Caco-2 (cell line): ENCODE measurements around the gene MED13L. TPM values are rescaled to one million over a fixed set of nuclear protein-coding genes. Genes with fewer than 3 reads are reported as not detected.

ENCODE experiments used
- BruUV-seq: library from RNA; stranded (reverse); fragments of 400-500 nt; replicated peaks from 2 replicates; lab custom pipeline; 2021; lab: Mats Ljungman, UMichigan
- CTCF ChIA-PET: fragments of 300-600 bp; sonication (Branson Sonifier 250); formaldehyde crosslinking; loops from one replicate; lab custom pipeline; 2022; ENCODE audit warnings: antibody characterized with exemption; lab: Charles Lee
- POLR2A ChIA-PET: fragments of 300-600 bp; sonication (Branson Sonifier 250); formaldehyde crosslinking; loops from one replicate; lab custom pipeline; 2022; ENCODE audit warnings: antibody characterized with exemption; lab: Charles Lee
- DNase-seq, 2 experiments: peaks; one replicate each; pipeline versions ENCODE4 v3.0.0 to v3.0.0-alpha.2; 2020 to 2022
- H3K27me3 ChIP-seq: replicated peaks from 2 replicates; pipeline ENCODE4 v1.6.0; 2011; ENCODE audit warnings: low read length; ENCODE audit not compliant: control insufficient read depth, insufficient read depth
- H3K36me3 ChIP-seq: 2 replicates; pipeline ENCODE4 v1.5.1; 2011; ENCODE audit warnings: low read length; ENCODE audit not compliant: control insufficient read depth, insufficient read depth
- H3K4me1 ChIP-seq: fragments of 250-450 bp; sonication (Bioruptor Pico); 2 replicates; pipeline ENCODE4 v1.5.1; 2020; ENCODE audit warnings: mild to moderate bottlenecking
- H3K4me3 ChIP-seq: 2 replicates; pipeline ENCODE4 v1.5.1; 2011; ENCODE audit warnings: low read depth, mild to moderate bottlenecking, control low read depth, low read length
- H3K9me3 ChIP-seq: fragments of 250-450 bp; sonication (Bioruptor Pico); 2 replicates; pipeline ENCODE4 v1.5.1; 2020; ENCODE audit warnings: mild to moderate bottlenecking, moderate library complexity
- H3K27ac Mint-ChIP-seq: one replicate; pipeline ENCODE4 v1.8.0; 2022; ENCODE audit warnings: mixed read lengths; ENCODE audit not compliant: unreplicated experiment
- H3K27me3 Mint-ChIP-seq: one replicate; pipeline ENCODE4 v1.8.0; 2022; ENCODE audit warnings: mixed read lengths; ENCODE audit not compliant: insufficient read depth, unreplicated experiment
- H3K36me3 Mint-ChIP-seq: one replicate; pipeline ENCODE4 v1.8.0; 2022; ENCODE audit warnings: mild to moderate bottlenecking, mixed read lengths; ENCODE audit not compliant: insufficient read depth, unreplicated experiment
- H3K4me1 Mint-ChIP-seq: one replicate; pipeline ENCODE4 v1.8.0; 2022; ENCODE audit warnings: low read depth, mixed read lengths; ENCODE audit not compliant: unreplicated experiment
- H3K4me3 Mint-ChIP-seq: one replicate; pipeline ENCODE4 v1.8.0; 2022; ENCODE audit warnings: mild to moderate bottlenecking, moderate library complexity, mixed read lengths; ENCODE audit not compliant: unreplicated experiment
- H3K9me3 Mint-ChIP-seq: one replicate; pipeline ENCODE4 v1.8.0; 2022; ENCODE audit warnings: mixed read lengths; ENCODE audit not compliant: unreplicated experiment
- intact Hi-C: fragments of 100-400 bp; cut with micrococcal nuclease; formaldehyde crosslinking; loops from one replicate; pipeline ENCODE4 v1.10.0; 2022; ENCODE audit not compliant: unreplicated experiment
- total RNA-seq: library from RNA; stranded (reverse); gene quantifications from 2 replicates; pipeline ENCODE4 v1.2.3, GENCODE V29; 2022
- TF ChIP-seq, protein P1 (sequence below), 2 experiments: fragments of 200-600 bp in 1 of 2; IDR thresholded peaks; 1 replicate in 1 of 2; 2 replicates in 1 of 2; pipeline versions ENCODE4 v1.5.1 to v1.8.0; 2011 to 2022; ENCODE audit warnings: antibody characterized with exemption in 1 of 2, control low read depth in 1 of 2, inconsistent platforms in 1 of 2, low read depth in 1 of 2, low read length in 1 of 2, mild to moderate bottlenecking in 1 of 2, moderate library complexity in 1 of 2; ENCODE audit not compliant: insufficient read depth in 1 of 2, severe bottlenecking in 1 of 2, unreplicated experiment in 1 of 2

Gene MED13L
- total RNA-seq, 1 experiment from 2014 or later = 160 TPM

DNA sequence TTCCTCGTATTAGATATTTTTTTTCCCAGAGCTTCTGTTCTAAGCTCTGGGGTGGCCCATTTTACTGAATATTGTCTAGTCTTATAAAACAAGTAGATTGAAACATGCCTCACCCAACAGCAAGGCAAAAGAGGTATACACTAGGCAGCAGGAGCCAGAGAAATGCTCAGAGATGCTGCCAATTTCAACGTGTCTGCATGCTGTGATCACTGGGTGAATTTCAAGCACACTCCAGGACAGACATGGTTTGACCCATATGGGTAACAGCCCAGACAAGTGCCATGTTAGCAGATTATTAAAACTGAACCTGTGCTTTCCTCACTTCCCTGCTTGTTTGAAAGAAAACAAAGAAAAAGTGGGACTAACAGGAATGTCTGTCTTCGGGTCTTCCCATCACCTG, 321.3 kb downstream of the MED13L start:
- POLR2A ChIA-PET = no interaction called here
- Histone ChIP-seq H3K9me3 (no peaks in the 10 kb centered on the region), H3K27me3 (no peaks in the 10 kb centered on the region), H3K4me3 (no peak overlapping the region), H3K36me3 (peaks cover 4% of the 10 kb centered on the region), H3K4me1 (peaks cover 14% of the 10 kb centered on the region)
- DNase-seq = no peak
- no peaks in the 10 kb centered on the region for H3K27me3 Mint-ChIP-seq
- peaks cover 9% of the 10 kb centered on the region for H3K4me1 Mint-ChIP-seq
- H3K9me3 Mint-ChIP-seq = no peaks in the 10 kb centered on the region
- intact Hi-C loops = no loop called here
- no TSS peak for BruUV-seq
- peaks cover 70% of the 10 kb centered on the region for H3K36me3 Mint-ChIP-seq
- no peak overlapping the region for H3K4me3 Mint-ChIP-seq
- CTCF ChIA-PET = no interaction called here
- TF ChIP-seq, protein P1, sequence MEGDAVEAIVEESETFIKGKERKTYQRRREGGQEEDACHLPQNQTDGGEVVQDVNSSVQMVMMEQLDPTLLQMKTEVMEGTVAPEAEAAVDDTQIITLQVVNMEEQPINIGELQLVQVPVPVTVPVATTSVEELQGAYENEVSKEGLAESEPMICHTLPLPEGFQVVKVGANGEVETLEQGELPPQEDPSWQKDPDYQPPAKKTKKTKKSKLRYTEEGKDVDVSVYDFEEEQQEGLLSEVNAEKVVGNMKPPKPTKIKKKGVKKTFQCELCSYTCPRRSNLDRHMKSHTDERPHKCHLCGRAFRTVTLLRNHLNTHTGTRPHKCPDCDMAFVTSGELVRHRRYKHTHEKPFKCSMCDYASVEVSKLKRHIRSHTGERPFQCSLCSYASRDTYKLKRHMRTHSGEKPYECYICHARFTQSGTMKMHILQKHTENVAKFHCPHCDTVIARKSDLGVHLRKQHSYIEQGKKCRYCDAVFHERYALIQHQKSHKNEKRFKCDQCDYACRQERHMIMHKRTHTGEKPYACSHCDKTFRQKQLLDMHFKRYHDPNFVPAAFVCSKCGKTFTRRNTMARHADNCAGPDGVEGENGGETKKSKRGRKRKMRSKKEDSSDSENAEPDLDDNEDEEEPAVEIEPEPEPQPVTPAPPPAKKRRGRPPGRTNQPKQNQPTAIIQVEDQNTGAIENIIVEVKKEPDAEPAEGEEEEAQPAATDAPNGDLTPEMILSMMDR (IDR thresholded peaks at IDR 0.05; ENCODE audit: insufficient read depth in 1 of 2, low read depth in 1 of 2, low read length in 1 of 2, severe bottlenecking in 1 of 2, unreplicated experiment in 1 of 2) = no peak
- H3K27ac Mint-ChIP-seq = no peak overlapping the region

GRCh38 chr12:115953450-115953849, 324.0 kb downstream of the MED13L start:
- Mint-ChIP-seq H3K27me3 (no peaks in the 10 kb centered on the region), H3K36me3 (peaks cover 76% of the 10 kb centered on the region), H3K4me1 (peaks cover 9% of the 10 kb centered on the region), H3K27ac (no peak overlapping the region), H3K4me3 (peak overlapping the region; percentile 14), H3K9me3 (no peaks in the 10 kb centered on the region)
- Histone ChIP-seq H3K36me3 (0 out of 2 replicates have a peak, but pooled peaks cover 2% of the 10 kb centered on the region), H3K4me3 (no peak overlapping the region), H3K27me3 (no peaks in the 10 kb centered on the region), H3K4me1 (peaks cover 14% of the 10 kb centered on the region), H3K9me3 (no peaks in the 10 kb centered on the region)
- intact Hi-C loops = no loop called here
- ChIA-PET CTCF (no interaction called here), POLR2A (no interaction called here)
- no TSS peak for BruUV-seq
- DNase-seq = no peak
- TF ChIP-seq, protein P1 (IDR thresholded peaks at IDR 0.05; ENCODE audit: insufficient read depth in 1 of 2, low read depth in 1 of 2, low read length in 1 of 2, severe bottlenecking in 1 of 2, unreplicated experiment in 1 of 2) = no peak

DNA sequence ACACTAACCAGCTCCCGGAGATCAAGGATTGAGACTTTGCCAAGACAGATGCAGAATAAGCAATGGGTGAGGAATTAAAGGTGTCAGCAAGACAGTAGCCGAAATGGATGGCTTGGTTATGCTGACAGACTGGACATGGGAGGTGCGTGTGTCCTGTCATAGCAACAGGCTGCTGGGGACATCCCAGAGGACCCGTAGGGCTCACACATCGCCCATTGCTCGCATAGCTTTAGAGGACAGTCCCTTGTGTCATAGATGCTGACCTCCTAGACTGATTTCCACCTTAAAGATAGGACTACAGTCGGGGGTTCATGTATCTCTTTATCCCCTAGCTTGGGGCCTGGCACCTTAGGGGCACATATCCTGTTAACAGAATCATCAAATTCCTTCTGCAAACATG, 324.5 kb downstream of the MED13L start:
- H3K9me3 Mint-ChIP-seq = no peaks in the 10 kb centered on the region
- peaks cover 76% of the 10 kb centered on the region for H3K36me3 Mint-ChIP-seq
- TF ChIP-seq, protein P1 (IDR thresholded peaks at IDR 0.05; ENCODE audit: insufficient read depth in 1 of 2, low read depth in 1 of 2, low read length in 1 of 2, severe bottlenecking in 1 of 2, unreplicated experiment in 1 of 2) = no peak
- POLR2A ChIA-PET = no interaction called here
- Histone ChIP-seq H3K4me3 (no peak overlapping the region), H3K27me3 (no peaks in the 10 kb centered on the region), H3K4me1 (peaks cover 14% of the 10 kb centered on the region), H3K36me3 (0 out of 2 replicates have a peak, but pooled peaks cover 2% of the 10 kb centered on the region), H3K9me3 (no peaks in the 10 kb centered on the region)
- H3K4me3 Mint-ChIP-seq = no peak overlapping the region
- CTCF ChIA-PET = no interaction called here
- intact Hi-C loops = no loop called here
- H3K27ac Mint-ChIP-seq = no peak overlapping the region
- H3K27me3 Mint-ChIP-seq = no peaks in the 10 kb centered on the region
- DNase-seq = no peak
- no TSS peak for BruUV-seq
- peaks cover 9% of the 10 kb centered on the region for H3K4me1 Mint-ChIP-seq
